Thyroid gland (tissue), 4 donors: ENCODE measurements around the gene LRRK2. TPM values are rescaled to one million over a fixed set of nuclear protein-coding genes. Genes with fewer than 3 reads are reported as not detected.

Source experiments
- DNase-seq, 2 donors: peaks; one replicate each; pipeline ENCODE4 v3.0.0-alpha.2; 2019
- H3K27ac ChIP-seq, 3 donors: fragments of 200-600 bp; sonication (generic); 1 replicate in 2 of 3; 2 replicates in 1 of 3; pipeline ENCODE4 v1.5.1; 2016 to 2019; ENCODE audit warnings: mild to moderate bottlenecking in 1 of 3, moderate library complexity in 1 of 3
- H3K27me3 ChIP-seq: fragments of 200-600 bp; sonication (generic); one replicate; pipeline ENCODE4 v1.5.1; 2019
- H3K36me3 ChIP-seq, 2 donors: fragments of 200-600 bp; sonication (generic); one replicate each; pipeline ENCODE4 v1.5.1; 2016 to 2019
- H3K4me1 ChIP-seq, 2 donors: fragments of 200-600 bp; sonication (generic); one replicate each; pipeline ENCODE4 v1.5.1; 2017 to 2019
- H3K4me3 ChIP-seq, 3 donors: fragments of 200-600 bp; sonication (generic); replicated peaks in 1 of 3; 1 replicate in 2 of 3; 2 replicates in 1 of 3; pipeline ENCODE4 v1.5.1; 2016; ENCODE audit warnings: mild to moderate bottlenecking in 1 of 3
- H3K9me3 ChIP-seq: fragments of 200-600 bp; sonication (generic); one replicate; pipeline ENCODE4 v1.5.1; 2017
- POLR2A ChIP-seq, 2 donors: fragments of 450-650 bp; IDR thresholded peaks; one replicate each; pipeline ENCODE4 v1.6.1; 2017; ENCODE audit warnings: antibody characterized with exemption in 2 of 2, mild to moderate bottlenecking in 2 of 2, moderate library complexity in 1 of 2
- WGBS, 2 donors: methylation state at CpG; one replicate each; pipeline ENCODE4 v1.1.5; 2017; 5-methylcytosine and 5-hydroxymethylcytosine counted together
- intact Hi-C: fragments of 100-400 bp; cut with DNase I; formaldehyde crosslinking; loops from one replicate; pipeline ENCODE4 v1.15.1; 2023
- total RNA-seq, 4 donors: library from RNA; depleted of rRNA; stranded (reverse); fragments of >200 nt; gene quantifications; one replicate each; pipeline ENCODE4 v1.2.3, GENCODE V29; 2016
- TF ChIP-seq, protein P1 (sequence below), 6 experiments: fragments of 200-600 bp in 3 of 6; fragments of 450-650 bp in 3 of 6; sonication (generic) in 3 of 6; IDR thresholded peaks; one replicate each; pipeline ENCODE4 v1.5.1; 2016 to 2019; ENCODE audit warnings: antibody characterized with exemption in 6 of 6, mild to moderate bottlenecking in 2 of 6, inconsistent platforms in 1 of 6, moderate library complexity in 1 of 6

Gene LRRK2
- total RNA-seq, 4 donors from 2014 or later, result 11.0 to 27.6 (median 21.1) TPM

GRCh38 chr12:40331886-40332285 lies 107.1 kb downstream of the LRRK2 start:
- H3K27me3 ChIP-seq, result no peaks in the 10 kb centered on the region
- H3K36me3 ChIP-seq, result peaks cover 0 to 6% of the 10 kb centered on the region in 2 donors
- H3K9me3 ChIP-seq, result no peaks in the 10 kb centered on the region
- no peak for TF ChIP-seq POLR2A (IDR thresholded peaks at IDR 0.05)
- TF ChIP-seq, protein P1, sequence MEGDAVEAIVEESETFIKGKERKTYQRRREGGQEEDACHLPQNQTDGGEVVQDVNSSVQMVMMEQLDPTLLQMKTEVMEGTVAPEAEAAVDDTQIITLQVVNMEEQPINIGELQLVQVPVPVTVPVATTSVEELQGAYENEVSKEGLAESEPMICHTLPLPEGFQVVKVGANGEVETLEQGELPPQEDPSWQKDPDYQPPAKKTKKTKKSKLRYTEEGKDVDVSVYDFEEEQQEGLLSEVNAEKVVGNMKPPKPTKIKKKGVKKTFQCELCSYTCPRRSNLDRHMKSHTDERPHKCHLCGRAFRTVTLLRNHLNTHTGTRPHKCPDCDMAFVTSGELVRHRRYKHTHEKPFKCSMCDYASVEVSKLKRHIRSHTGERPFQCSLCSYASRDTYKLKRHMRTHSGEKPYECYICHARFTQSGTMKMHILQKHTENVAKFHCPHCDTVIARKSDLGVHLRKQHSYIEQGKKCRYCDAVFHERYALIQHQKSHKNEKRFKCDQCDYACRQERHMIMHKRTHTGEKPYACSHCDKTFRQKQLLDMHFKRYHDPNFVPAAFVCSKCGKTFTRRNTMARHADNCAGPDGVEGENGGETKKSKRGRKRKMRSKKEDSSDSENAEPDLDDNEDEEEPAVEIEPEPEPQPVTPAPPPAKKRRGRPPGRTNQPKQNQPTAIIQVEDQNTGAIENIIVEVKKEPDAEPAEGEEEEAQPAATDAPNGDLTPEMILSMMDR (IDR thresholded peaks at IDR 0.05), result no peak
- H3K4me1 ChIP-seq, result no peaks in the 10 kb centered on the region
- no peak overlapping the region for H3K4me3 ChIP-seq
- H3K27ac ChIP-seq, result no peak overlapping the region
- intact Hi-C loops, result no loop called here
- 90 to 97% methylated on average over 1 of the region's 1 CpG for WGBS, 2 donors
- no peak for DNase-seq

DNA sequence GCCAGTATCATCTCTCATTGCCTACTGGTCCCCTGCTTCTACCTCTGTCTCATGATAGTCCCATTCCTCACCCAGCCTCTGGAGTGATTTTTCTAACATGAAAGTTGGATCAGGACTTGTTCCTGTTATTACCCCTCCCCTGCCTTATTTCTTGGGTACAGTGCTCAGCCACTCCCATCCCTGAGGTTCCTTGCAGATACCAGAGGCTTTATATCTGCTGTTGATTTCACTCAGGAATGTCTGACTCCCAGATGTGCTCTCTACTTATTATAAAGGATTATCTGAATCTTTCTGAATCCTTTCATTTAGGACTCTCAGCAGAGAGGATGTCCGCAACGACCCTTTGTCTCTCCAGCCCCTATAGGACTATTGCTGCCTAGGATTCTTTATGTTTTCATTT lies 111.2 kb downstream of the LRRK2 start:
- DNase-seq, result no peak
- TF ChIP-seq, protein P1 (IDR thresholded peaks at IDR 0.05), result no peak
- no peak for TF ChIP-seq POLR2A (IDR thresholded peaks at IDR 0.05)
- intact Hi-C loops, result no loop called here

DNA sequence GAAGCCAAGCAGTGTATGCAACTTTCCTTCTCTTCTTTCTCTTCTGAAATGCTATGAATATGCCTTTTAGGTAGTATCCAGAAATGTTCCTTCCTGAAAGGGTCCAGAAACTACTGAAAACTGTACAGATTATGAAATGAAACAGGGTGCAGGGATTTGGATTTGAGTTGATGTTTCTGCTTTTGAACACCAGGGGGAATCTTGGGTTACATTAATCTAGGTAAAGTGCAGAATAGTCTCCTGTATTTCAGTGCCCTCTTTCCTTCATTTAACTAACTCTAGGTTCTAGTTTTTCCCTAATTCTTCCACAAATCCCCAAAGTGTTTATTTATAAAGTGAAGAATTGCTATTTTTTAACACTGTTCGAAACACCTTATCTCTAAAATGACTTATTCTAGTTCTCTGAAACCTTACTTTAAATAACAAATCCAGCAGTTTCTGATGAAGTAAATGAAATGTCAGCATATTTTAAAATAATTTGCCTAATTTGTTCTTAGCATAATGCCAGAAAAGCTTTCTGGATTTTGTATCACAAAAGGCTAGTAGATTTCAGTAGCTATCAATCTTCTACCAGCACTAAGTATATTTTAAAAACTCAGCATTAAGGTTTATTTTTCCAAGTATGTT lies 111.9 kb downstream of the LRRK2 start:
- Histone ChIP-seq H3K9me3 (no peaks in the 10 kb centered on the region), H3K27ac (no peak overlapping the region), H3K4me1 (no peaks in the 10 kb centered on the region), H3K4me3 (no peak overlapping the region), H3K36me3 (no peaks in the 10 kb centered on the region), H3K27me3 (no peaks in the 10 kb centered on the region)
- no peak for TF ChIP-seq POLR2A (IDR thresholded peaks at IDR 0.05)
- TF ChIP-seq, protein P1 (IDR thresholded peaks at IDR 0.05), result peak in 1 of 6 experiments; percentile 29
- 67 to 75% methylated on average over 1 of the region's 1 CpG for WGBS, 2 donors
- intact Hi-C loops, result no loop called here
- no peak for DNase-seq

More for the DNA sequence above, 111.2 kb downstream of the LRRK2 start:
- 86 to 94% methylated on average over 2 of the region's 2 CpGs for WGBS, 2 donors
- H3K4me1 ChIP-seq, result no peaks in the 10 kb centered on the region
- no peak overlapping the region for H3K4me3 ChIP-seq
- H3K27ac ChIP-seq, result no peak overlapping the region
- no peaks in the 10 kb centered on the region for H3K36me3 ChIP-seq
- no peaks in the 10 kb centered on the region for H3K27me3 ChIP-seq
- no peaks in the 10 kb centered on the region for H3K9me3 ChIP-seq

- Histone ChIP-seq H3K27ac (no peak overlapping the region), H3K4me1 (no peaks in the 10 kb centered on the region), H3K36me3 (no peaks in the 10 kb centered on the region), H3K4me3 (no peak overlapping the region), H3K9me3 (no peaks in the 10 kb centered on the region), H3K27me3 (no peaks in the 10 kb centered on the region)
- no peak for DNase-seq
- 42 to 44% methylated on average over 1 of the region's 1 CpG for WGBS, 2 donors
- TF ChIP-seq POLR2A (IDR thresholded peaks at IDR 0.05), result no peak
- TF ChIP-seq, protein P1 (IDR thresholded peaks at IDR 0.05), result no peak
- intact Hi-C loops, result no loop called here
Observed at GRCh38 chr12:40338071-40338470, 113.3 kb downstream of the LRRK2 start.

DNA sequence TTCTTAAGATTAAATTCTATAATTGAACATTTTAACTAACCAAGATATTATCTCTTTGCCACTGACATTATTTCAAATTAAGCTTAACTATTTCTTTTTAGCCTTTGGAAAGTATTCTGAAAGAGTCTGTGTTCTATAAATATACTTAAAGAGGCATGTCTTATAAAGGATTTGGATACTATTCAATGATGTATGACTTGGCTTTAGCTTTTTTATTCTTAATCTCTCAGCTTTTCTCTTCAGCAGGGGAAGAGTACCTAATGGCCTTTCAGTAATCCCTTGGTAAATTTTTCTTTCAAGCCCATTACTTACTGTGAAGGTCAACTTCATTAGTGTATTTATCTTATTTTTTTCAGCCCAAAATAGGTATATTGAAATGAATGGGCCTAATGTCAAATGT lies 113.8 kb downstream of the LRRK2 start:
- H3K4me3 ChIP-seq, result no peak overlapping the region
- no peak for DNase-seq
- no peaks in the 10 kb centered on the region for H3K9me3 ChIP-seq
- no peak overlapping the region for H3K27ac ChIP-seq
- intact Hi-C loops, result no loop called here
- H3K36me3 ChIP-seq, result no peaks in the 10 kb centered on the region
- H3K4me1 ChIP-seq, result no peaks in the 10 kb centered on the region
- H3K27me3 ChIP-seq, result no peaks in the 10 kb centered on the region
- no peak for TF ChIP-seq POLR2A (IDR thresholded peaks at IDR 0.05)
